ENCODE data around the gene MCM9.

The MCM9 gene

GRCh38 chr6:118799826-118800225 is 135.1 kb downstream of the MCM9 start:
- no peak for DNase-seq (ENCODE audit: low read depth, low spot score)

- peak; percentile 10 for DNase-seq (ENCODE audit: low read depth, low spot score)
Measured at GRCh38 chr6:118796548-118796947, 138.4 kb downstream of the MCM9 start.

GRCh38 chr6:118791499-118791898 is 143.5 kb downstream of the MCM9 start:
- no peak for DNase-seq (ENCODE audit: low read depth, low spot score)

- DNase-seq (ENCODE audit: low read depth, low spot score), result no peak
Measured at GRCh38 chr6:118789954-118790353, 145.0 kb downstream of the MCM9 start.

- DNase-seq (ENCODE audit: low read depth, low spot score), result no peak
Measured at GRCh38 chr6:118789419-118789818, 145.5 kb downstream of the MCM9 start.

- DNase-seq (ENCODE audit: low read depth, low spot score), result no peak
Measured at GRCh38 chr6:118788702-118789101, 146.3 kb downstream of the MCM9 start.

GRCh38 chr6:118787724-118788423 is 147.1 kb downstream of the MCM9 start:
- DNase-seq (ENCODE audit: low read depth, low spot score), result no peak

GRCh38 chr6:118786596-118787453 is 148.1 kb downstream of the MCM9 start:
- no peak for DNase-seq (ENCODE audit: low read depth, low spot score)

GRCh38 chr6:118785601-118786000 is 149.4 kb downstream of the MCM9 start:
- DNase-seq (ENCODE audit: low read depth, low spot score), result no peak

- DNase-seq (ENCODE audit: low read depth, low spot score), result no peak
Measured at GRCh38 chr6:118784641-118785164, 150.3 kb downstream of the MCM9 start.

GRCh38 chr6:118783931-118784550 is 150.9 kb downstream of the MCM9 start:
- no peak for DNase-seq (ENCODE audit: low read depth, low spot score)

GRCh38 chr6:118782651-118783050 is 152.3 kb downstream of the MCM9 start:
- no peak for DNase-seq (ENCODE audit: low read depth, low spot score)

- DNase-seq (ENCODE audit: low read depth, low spot score), result no peak
Measured at GRCh38 chr6:118781897-118782296, 153.1 kb downstream of the MCM9 start.

GRCh38 chr6:118780668-118781067 is 154.3 kb downstream of the MCM9 start:
- DNase-seq (ENCODE audit: low read depth, low spot score), result no peak

GRCh38 chr6:118776607-118777549 is 158.1 kb downstream of the MCM9 start:
- peak; percentile 34 for DNase-seq (ENCODE audit: low read depth, low spot score)

GRCh38 chr6:118775381-118775780 is 159.6 kb downstream of the MCM9 start:
- no peak for DNase-seq (ENCODE audit: low read depth, low spot score)

- DNase-seq (ENCODE audit: low read depth, low spot score), result no peak
Measured at GRCh38 chr6:118774581-118774980, 160.4 kb downstream of the MCM9 start.

GRCh38 chr6:118772886-118773285 is 162.1 kb downstream of the MCM9 start:
- no peak for DNase-seq (ENCODE audit: low read depth, low spot score)

GRCh38 chr6:118771253-118771652 is 163.7 kb downstream of the MCM9 start:
- no peak for DNase-seq (ENCODE audit: low read depth, low spot score)

- no peak for DNase-seq (ENCODE audit: low read depth, low spot score)
Measured at GRCh38 chr6:118770835-118771234, 164.1 kb downstream of the MCM9 start.

- no peak for DNase-seq (ENCODE audit: low read depth, low spot score)
Measured at GRCh38 chr6:118770112-118770788, 164.7 kb downstream of the MCM9 start.
